ENCODE results near the gene SMC1B.

DNA sequence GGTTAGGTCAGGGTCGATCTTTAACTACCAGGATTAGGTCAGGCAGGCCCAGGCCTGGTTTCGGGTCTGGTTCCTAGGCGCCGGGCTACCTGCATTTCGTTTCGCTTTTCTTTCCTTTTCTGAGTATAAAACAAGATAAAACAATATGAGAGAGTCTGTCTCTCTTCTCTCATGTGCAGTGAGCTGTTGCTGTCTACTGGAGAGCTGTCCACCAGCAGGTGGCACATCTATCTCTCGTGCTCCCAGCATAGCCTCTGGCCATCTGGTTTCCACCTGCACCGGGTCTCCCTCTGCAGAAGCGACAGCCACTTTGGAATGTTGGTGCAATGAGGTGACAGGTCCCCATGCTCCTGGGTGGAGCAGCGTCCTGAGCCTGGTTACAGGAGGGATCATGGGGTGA is 27.7 kb upstream of the SMC1B start:
- no peak for TF ChIP-seq POLR2A (IDR thresholded peaks at IDR 0.05)
- TF ChIP-seq, protein P1, sequence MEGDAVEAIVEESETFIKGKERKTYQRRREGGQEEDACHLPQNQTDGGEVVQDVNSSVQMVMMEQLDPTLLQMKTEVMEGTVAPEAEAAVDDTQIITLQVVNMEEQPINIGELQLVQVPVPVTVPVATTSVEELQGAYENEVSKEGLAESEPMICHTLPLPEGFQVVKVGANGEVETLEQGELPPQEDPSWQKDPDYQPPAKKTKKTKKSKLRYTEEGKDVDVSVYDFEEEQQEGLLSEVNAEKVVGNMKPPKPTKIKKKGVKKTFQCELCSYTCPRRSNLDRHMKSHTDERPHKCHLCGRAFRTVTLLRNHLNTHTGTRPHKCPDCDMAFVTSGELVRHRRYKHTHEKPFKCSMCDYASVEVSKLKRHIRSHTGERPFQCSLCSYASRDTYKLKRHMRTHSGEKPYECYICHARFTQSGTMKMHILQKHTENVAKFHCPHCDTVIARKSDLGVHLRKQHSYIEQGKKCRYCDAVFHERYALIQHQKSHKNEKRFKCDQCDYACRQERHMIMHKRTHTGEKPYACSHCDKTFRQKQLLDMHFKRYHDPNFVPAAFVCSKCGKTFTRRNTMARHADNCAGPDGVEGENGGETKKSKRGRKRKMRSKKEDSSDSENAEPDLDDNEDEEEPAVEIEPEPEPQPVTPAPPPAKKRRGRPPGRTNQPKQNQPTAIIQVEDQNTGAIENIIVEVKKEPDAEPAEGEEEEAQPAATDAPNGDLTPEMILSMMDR (IDR thresholded peaks at IDR 0.05 in 8 of 11, conservative IDR thresholded peaks at IDR 0.05 in 3 of 11): peak in 9 of 11 experiments; percentile 7 to 58 (median 32)

Measured in spleen (tissue), 7 donors.